WERI-Rb-1 (cell line): ENCODE measurements around the gene USP36.
A peak's percentile ranks its signal among the peaks of the same experiment; 100 is the strongest.

Experiments used
- DNase-seq: peaks from one replicate; pipeline ENCODE4 v3.0.0-alpha.2; 2020
- H3K27ac ChIP-seq: fragments of 250-450 bp; sonication (Bioruptor Pico); 2 replicates; pipeline ENCODE4 v1.5.1; 2020; ENCODE audit warnings: mild to moderate bottlenecking, moderate library complexity
- H3K27me3 ChIP-seq: fragments of 250-450 bp; sonication (Bioruptor Pico); 2 replicates; pipeline ENCODE4 v1.5.1; 2021; ENCODE audit warnings: mild to moderate bottlenecking, low read depth, moderate library complexity; ENCODE audit not compliant: insufficient read depth, severe bottlenecking
- H3K36me3 ChIP-seq: fragments of 250-450 bp; sonication (Bioruptor Pico); 2 replicates; pipeline ENCODE4 v1.5.1; 2020; ENCODE audit warnings: mild to moderate bottlenecking, moderate library complexity
- H3K4me3 ChIP-seq: 2 replicates; pipeline ENCODE4 v1.5.1; 2011; ENCODE audit warnings: low read depth, mild to moderate bottlenecking, control low read depth, low read length
- H3K9me3 ChIP-seq: fragments of 250-450 bp; sonication (Bioruptor Pico); 2 replicates; pipeline ENCODE4 v1.5.1; 2021; ENCODE audit warnings: mild to moderate bottlenecking, moderate library complexity; ENCODE audit not compliant: severe bottlenecking
- TF ChIP-seq, protein P1 (sequence below): IDR thresholded peaks from 2 replicates; pipeline ENCODE4 v1.5.1; 2011; ENCODE audit warnings: low read depth, mild to moderate bottlenecking, control low read depth, inconsistent platforms, low read length

Gene USP36

GRCh38 chr17:78771758-78772382 is 68.7 kb downstream of the USP36 start:
- H3K27ac ChIP-seq, result no peak overlapping the region
- no peak overlapping the region for H3K4me3 ChIP-seq
- no peak for DNase-seq
- H3K36me3 ChIP-seq, result peaks cover 35% of the 10 kb centered on the region
- no peaks in the 10 kb centered on the region for H3K27me3 ChIP-seq
- TF ChIP-seq, protein P1, sequence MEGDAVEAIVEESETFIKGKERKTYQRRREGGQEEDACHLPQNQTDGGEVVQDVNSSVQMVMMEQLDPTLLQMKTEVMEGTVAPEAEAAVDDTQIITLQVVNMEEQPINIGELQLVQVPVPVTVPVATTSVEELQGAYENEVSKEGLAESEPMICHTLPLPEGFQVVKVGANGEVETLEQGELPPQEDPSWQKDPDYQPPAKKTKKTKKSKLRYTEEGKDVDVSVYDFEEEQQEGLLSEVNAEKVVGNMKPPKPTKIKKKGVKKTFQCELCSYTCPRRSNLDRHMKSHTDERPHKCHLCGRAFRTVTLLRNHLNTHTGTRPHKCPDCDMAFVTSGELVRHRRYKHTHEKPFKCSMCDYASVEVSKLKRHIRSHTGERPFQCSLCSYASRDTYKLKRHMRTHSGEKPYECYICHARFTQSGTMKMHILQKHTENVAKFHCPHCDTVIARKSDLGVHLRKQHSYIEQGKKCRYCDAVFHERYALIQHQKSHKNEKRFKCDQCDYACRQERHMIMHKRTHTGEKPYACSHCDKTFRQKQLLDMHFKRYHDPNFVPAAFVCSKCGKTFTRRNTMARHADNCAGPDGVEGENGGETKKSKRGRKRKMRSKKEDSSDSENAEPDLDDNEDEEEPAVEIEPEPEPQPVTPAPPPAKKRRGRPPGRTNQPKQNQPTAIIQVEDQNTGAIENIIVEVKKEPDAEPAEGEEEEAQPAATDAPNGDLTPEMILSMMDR, result no peak
- no peaks in the 10 kb centered on the region for H3K9me3 ChIP-seq

DNA sequence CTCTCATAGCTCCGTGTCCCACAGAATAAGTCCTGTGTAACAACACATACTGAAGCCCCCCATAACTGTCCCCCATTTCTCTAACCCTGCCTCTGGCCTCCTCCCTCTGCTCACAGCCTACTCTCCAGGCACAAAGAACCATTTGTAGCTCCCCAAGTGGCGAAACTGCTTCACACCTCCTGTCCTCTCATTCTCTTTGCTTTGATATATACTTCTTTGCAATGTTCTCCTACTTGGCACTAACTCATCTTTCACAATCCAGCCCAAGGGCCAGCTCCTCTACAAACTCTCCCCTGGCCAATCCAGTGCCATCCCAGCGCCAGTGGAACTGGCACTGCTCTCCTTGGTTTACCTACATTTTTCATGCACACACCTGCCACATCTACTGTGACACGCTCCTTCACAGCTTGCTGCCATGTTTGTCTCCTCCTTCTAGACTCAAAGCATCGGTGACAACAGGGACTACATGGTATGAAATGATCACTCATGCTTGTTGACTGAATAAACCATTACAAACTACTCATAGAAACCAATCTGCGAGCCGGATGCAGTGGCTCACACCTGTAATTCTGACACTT is 71.3 kb downstream of the USP36 start:
- Histone ChIP-seq H3K27ac (no peak overlapping the region), H3K27me3 (no peaks in the 10 kb centered on the region), H3K9me3 (no peaks in the 10 kb centered on the region), H3K4me3 (no peak overlapping the region), H3K36me3 (peaks cover 27% of the 10 kb centered on the region)
- TF ChIP-seq, protein P1, result peak; percentile 41
- no peak for DNase-seq

- Histone ChIP-seq H3K27me3 (no peaks in the 10 kb centered on the region), H3K27ac (no peak overlapping the region), H3K4me3 (no peak overlapping the region), H3K9me3 (no peaks in the 10 kb centered on the region), H3K36me3 (peaks cover 27% of the 10 kb centered on the region)
- DNase-seq, result no peak
- TF ChIP-seq, protein P1, result no peak
Observed at GRCh38 chr17:78767806-78768205, 72.8 kb downstream of the USP36 start.

GRCh38 chr17:78766743-78767294 is 73.8 kb downstream of the USP36 start:
- Histone ChIP-seq H3K27ac (no peak overlapping the region), H3K9me3 (no peaks in the 10 kb centered on the region), H3K27me3 (no peaks in the 10 kb centered on the region), H3K4me3 (no peak overlapping the region), H3K36me3 (peaks cover 18% of the 10 kb centered on the region)
- DNase-seq, result no peak
- TF ChIP-seq, protein P1, result no peak

GRCh38 chr17:78766225-78766624 is 74.4 kb downstream of the USP36 start:
- peaks cover 17% of the 10 kb centered on the region for H3K36me3 ChIP-seq
- H3K27ac ChIP-seq, result no peak overlapping the region
- DNase-seq, result no peak
- no peak overlapping the region for H3K4me3 ChIP-seq
- TF ChIP-seq, protein P1, result no peak
- no peaks in the 10 kb centered on the region for H3K9me3 ChIP-seq
- no peaks in the 10 kb centered on the region for H3K27me3 ChIP-seq
